ENCODE results near the gene RBMX2.
"Not testable (repeated sequence)": the region's sequence is repeated elsewhere in the genome, so short reads cannot be mapped to it uniquely, and the experiment has no call there.

The RBMX2 gene

GRCh38 chrX:130401415-130402207 lies at the start of gene RBMX2:
Gene RBMX2 (plus strand): TSS chrX:130401987. CDS start chrX:130402033, 46 bp downstream.
- TF ChIP-seq ZFX (IDR thresholded peaks at IDR 0.05; ENCODE audit: borderline replicate concordance) (no peak), CTCF (IDR thresholded peaks at IDR 0.05) (no peak)
- H3K27ac ChIP-seq: peak within 1 kb of the TSS; percentile 59

- H3K27ac ChIP-seq: not testable (repeated sequence)
Observed at GRCh38 chrX:130352050-130352449, 49.7 kb upstream of the RBMX2 start.

GRCh38 chrX:130376077-130376476 lies 25.7 kb upstream of the RBMX2 start:
- H3K27ac ChIP-seq: no peak overlapping the region
- TF ChIP-seq CTCF (IDR thresholded peaks at IDR 0.05) (no peak), ZFX (IDR thresholded peaks at IDR 0.05; ENCODE audit: borderline replicate concordance) (no peak)

- TF ChIP-seq CTCF (IDR thresholded peaks at IDR 0.05) (no peak), ZFX (IDR thresholded peaks at IDR 0.05; ENCODE audit: borderline replicate concordance) (no peak)
Observed at GRCh38 chrX:130378024-130378669, 23.6 kb upstream of the RBMX2 start.

GRCh38 chrX:130385520-130385919 lies 16.3 kb upstream of the RBMX2 start, which contains the start of gene GPR119:
Gene GPR119 (minus strand): TSS chrX:130385674. CDS start chrX:130385447, 227 bp downstream.
- H3K27ac ChIP-seq: no peak within 1 kb of the TSS
- TF ChIP-seq ZFX (IDR thresholded peaks at IDR 0.05; ENCODE audit: borderline replicate concordance) (no peak), CTCF (IDR thresholded peaks at IDR 0.05) (no peak)

More at GRCh38 chrX:130378024-130378669, 23.6 kb upstream of the RBMX2 start:
- no peak overlapping the region for H3K27ac ChIP-seq

- no peak overlapping the region for H3K27ac ChIP-seq
- TF ChIP-seq ZFX (IDR thresholded peaks at IDR 0.05; ENCODE audit: borderline replicate concordance): no peak
Observed at GRCh38 chrX:130386408-130386808, 15.4 kb upstream of the RBMX2 start.

GRCh38 chrX:130393451-130394074 lies 8.2 kb upstream of the RBMX2 start:
- no peak overlapping the region for H3K27ac ChIP-seq
- TF ChIP-seq ZFX (IDR thresholded peaks at IDR 0.05; ENCODE audit: borderline replicate concordance) (no peak), CTCF (IDR thresholded peaks at IDR 0.05) (peak; percentile 78)

- H3K27ac ChIP-seq: no peak overlapping the region
- TF ChIP-seq CTCF (IDR thresholded peaks at IDR 0.05): no peak
- TF ChIP-seq ZFX (IDR thresholded peaks at IDR 0.05; ENCODE audit: borderline replicate concordance): no peak
Observed at GRCh38 chrX:130395341-130395740, 6.4 kb upstream of the RBMX2 start.
